GM12801 (cell line): ENCODE data around the gene RBM7.

ENCODE experiments used
- CTCF ChIP-seq: IDR thresholded peaks from one replicate; pipeline ENCODE4 v1.5.1; 2011; ENCODE audit warnings: control low read depth; ENCODE audit not compliant: insufficient read length; ENCODE audit errors: extremely low read depth

The RBM7 gene

GRCh38 chr11:114449845-114450244, 49.4 kb downstream of the RBM7 start:
- no peak for TF ChIP-seq CTCF

- TF ChIP-seq CTCF, result no peak
These were observed 51.9 kb downstream of the RBM7 start for GRCh38 chr11:114452399-114452798.
